Measurements from ENCODE around the gene SPRED2. TPM values are rescaled to one million over a fixed set of nuclear protein-coding genes. Genes with fewer than 3 reads are reported as not detected.

The SPRED2 gene
- total and polyA plus RNA-seq, 2 of the 8 experiments (the other 6 are each of a cell fraction or from before 2014, with no cell fraction given), result 15.3 to 22.5 TPM

DNA sequence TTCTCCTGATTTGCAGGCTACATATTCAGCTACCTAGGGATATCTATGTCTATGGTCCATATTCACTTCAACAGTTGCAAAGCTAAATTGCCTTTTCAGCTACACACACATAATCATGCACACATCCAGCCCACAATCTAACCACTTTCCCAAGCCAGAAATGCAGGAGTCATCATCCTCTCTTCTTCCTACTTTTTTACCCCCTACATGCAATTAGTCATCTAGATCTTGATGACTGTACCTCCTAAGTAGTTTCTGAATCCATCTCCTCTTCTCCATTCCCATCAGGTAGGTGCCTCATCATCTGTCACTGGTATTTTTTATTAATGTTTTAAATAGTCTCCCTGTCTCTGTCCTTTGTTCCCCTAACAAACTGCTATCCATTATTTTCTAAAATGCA lies 23.7 kb upstream of the SPRED2 start (continued):
- TF ChIP-seq CBX5 (IDR thresholded peaks at IDR 0.05; ENCODE audit: low read depth, low read length) (no peak), JUN (IDR thresholded peaks at IDR 0.05; ENCODE audit: low read depth, low read length) (no peak), GTF2F1 (IDR thresholded peaks at IDR 0.05; ENCODE audit: borderline replicate concordance, low read depth, low read length) (no peak)

All from H1 (cell line).